Measurements from ENCODE around the gene RAB3A.

The RAB3A gene

GRCh38 chr19:18225702-18226468, 22.0 kb upstream of the RAB3A start, which contains the start of gene PDE4C:
TSS of gene PDE4C (minus strand) at chr19:18226438. CDS start at chr19:18226415, 23 bp downstream.
- POLR2A ChIA-PET, result no interaction called here
- Histone ChIP-seq H3K9me3 (ENCODE audit: control insufficient read depth, insufficient read depth, low read depth, low read length) (no peaks in the 10 kb centered on the region), H3K27ac (ENCODE audit: extremely low read depth, low read depth, low read length) (no peak within 1 kb of the TSS), H3K36me3 (ENCODE audit: control insufficient read depth in 2 of 2, insufficient read depth in 1 of 2, low read length in 2 of 2) (no peaks in the 10 kb centered on the region), H3K4me3 (ENCODE audit: low read depth, low read length) (no peak within 1 kb of the TSS), H3K4me1 (ENCODE audit: control insufficient read depth, insufficient read depth, low read length) (no peaks in the 10 kb centered on the region; the same call in 1 of the 2 replicates)
- CTCF ChIA-PET, result no interaction called here
- TF ChIP-seq ZNF600 (tag by site-specific recombination; IDR thresholded peaks at IDR 0.05) (peak; percentile 32; the same call in 1 of the 2 replicates), ZIC2 (tag by site-specific recombination; IDR thresholded peaks at IDR 0.05) (peak; percentile 37; the same call in 1 of the 2 replicates), ZNF292 (tag by site-specific recombination; IDR thresholded peaks at IDR 0.05; ENCODE audit: borderline replicate concordance, low read depth) (no peak)

GRCh38 chr19:18225355-18225701, 21.5 kb upstream of the RAB3A start:
- H3K4me3 ChIP-seq (ENCODE audit: low read depth, low read length), result no peak overlapping the region
- no peak overlapping the region for H3K27ac ChIP-seq (ENCODE audit: extremely low read depth, low read depth, low read length)
- H3K4me1 ChIP-seq (ENCODE audit: control insufficient read depth, insufficient read depth, low read length), result no peaks in the 10 kb centered on the region; the same call in 1 of the 2 replicates
- TF ChIP-seq OSR2 (tag by site-specific recombination; IDR thresholded peaks at IDR 0.05) (no peak), ZNF133 (tag by site-specific recombination; IDR thresholded peaks at IDR 0.05) (no peak)
- H3K36me3 ChIP-seq (ENCODE audit: control insufficient read depth in 2 of 2, insufficient read depth in 1 of 2, low read length in 2 of 2), result no peaks in the 10 kb centered on the region
- H3K9me3 ChIP-seq (ENCODE audit: control insufficient read depth, insufficient read depth, low read depth, low read length), result no peaks in the 10 kb centered on the region
- POLR2A ChIA-PET, result no interaction called here
- CTCF ChIA-PET, result no interaction called here

GRCh38 chr19:18224525-18225354, 20.9 kb upstream of the RAB3A start:
- Histone ChIP-seq H3K4me3 (ENCODE audit: low read depth, low read length) (peak overlapping the region; percentile 23), H3K27ac (ENCODE audit: extremely low read depth, low read depth, low read length) (no peak overlapping the region), H3K9me3 (ENCODE audit: control insufficient read depth, insufficient read depth, low read depth, low read length) (no peaks in the 10 kb centered on the region), H3K36me3 (ENCODE audit: control insufficient read depth in 2 of 2, insufficient read depth in 1 of 2, low read length in 2 of 2) (no peaks in the 10 kb centered on the region), H3K4me1 (ENCODE audit: control insufficient read depth, insufficient read depth, low read length) (no peaks in the 10 kb centered on the region; the same call in 1 of the 2 replicates)
- ChIA-PET CTCF (interaction anchor here (1.0 kb wide), 2 partner anchors 17 to 104 kb away, joined by 3 to 4 read pairs; no protein-coding TSS in a partner anchor), POLR2A (interaction anchor here (0.6 to 1.7 kb wide), 7 partner anchors 9 to 224 kb away, joined by 3 to 19 read pairs (median 4); partner anchors contain the start of gene JUND)
- TF ChIP-seq ZNF701 (tag by site-specific recombination; IDR thresholded peaks at IDR 0.05) (no peak), ZBTB21 (tag by site-specific recombination; IDR thresholded peaks at IDR 0.05) (no peak), ZNF169 (tag by site-specific recombination; IDR thresholded peaks at IDR 0.05) (no peak), ZBTB10 (tag by site-specific recombination; IDR thresholded peaks at IDR 0.05) (peak; percentile 35), PRDM4 (tag by site-specific recombination; IDR thresholded peaks at IDR 0.05) (no peak), ZNF548 (tag by site-specific recombination; IDR thresholded peaks at IDR 0.05) (no peak), KLF16 (tag by site-specific recombination; IDR thresholded peaks at IDR 0.05) (no peak; the same call in 1 of the 2 replicates), KLF1 (tag by site-specific recombination; IDR thresholded peaks at IDR 0.05) (0 out of 2 replicates have a peak, but pooled peaks have one; percentile 13), EGR2 (tag by site-specific recombination; IDR thresholded peaks at IDR 0.05; ENCODE audit: low read depth) (peak; percentile 33), MZF1 (tag by site-specific recombination; IDR thresholded peaks at IDR 0.05; ENCODE audit: borderline replicate concordance) (no peak), ZFP41 (tag by site-specific recombination; IDR thresholded peaks at IDR 0.05; ENCODE audit: borderline replicate concordance) (no peak), ELK4 (IDR thresholded peaks at IDR 0.05; ENCODE audit: borderline replicate concordance, low read depth, low read length) (no peak), ZNF792 (tag by site-specific recombination; IDR thresholded peaks at IDR 0.05) (no peak), SP3 (tag by site-specific recombination; IDR thresholded peaks at IDR 0.05) (no peak), MYNN (tag by site-specific recombination; IDR thresholded peaks at IDR 0.05; ENCODE audit: borderline replicate concordance) (no peak), ZNF398 (tag by site-specific recombination; IDR thresholded peaks at IDR 0.05) (no peak)

Measured in HEK293 (cell line).